ENCODE measurements around the gene OR9A4. TPM values are rescaled to one million over a fixed set of nuclear protein-coding genes. Genes with fewer than 3 reads are reported as not detected.

Gene OR9A4
- polyA plus RNA-seq = not detected
- long read RNA-seq, donor 1 = 0 reads
- long read RNA-seq, donor 2 = 0 reads
- long read RNA-seq, donor 3 = 0 reads
- long read RNA-seq, donor 4 = 0 reads
- long read RNA-seq, donor 5 = 0 reads
- long read RNA-seq, donor 6 = 0 reads
- long read RNA-seq, donor 7 = 0 reads
- long read RNA-seq, donor 8 = 0 reads
- long read RNA-seq, donor 9 = 0 reads
- long read RNA-seq, donor 10 = 0 reads
- long read RNA-seq, donor 11 = 0 reads

GRCh38 chr7:141916099-141916498, at the start of gene OR9A4:
OR9A4 (plus strand) TSS chr7:141916399; CDS start chr7:141918876, 2,477 bp downstream.
- Histone ChIP-seq H3K4me3 (ENCODE audit: low read length) (no peak within 1 kb of the TSS), H3K27me3 (ENCODE audit: control insufficient read depth, insufficient read depth, low read length) (no peaks in the 10 kb centered on the region), H3K4me1 (ENCODE audit: control insufficient read depth, insufficient read depth, low read length) (peaks cover 3% of the 10 kb centered on the region), H3K36me3 (ENCODE audit: control insufficient read depth, insufficient read depth, low read length) (no peaks in the 10 kb centered on the region), H3K27ac (ENCODE audit: low read length) (peak within 1 kb of the TSS; percentile 52), H3K9me3 (ENCODE audit: control insufficient read depth, low read depth, low read length) (no peaks in the 10 kb centered on the region)
- no CpG with 5 or more reads among the region's 3 CpGs for WGBS (ENCODE audit: insufficient coverage, low lambda C conversion rate)
- no peak for DNase-seq

- H3K27ac ChIP-seq (ENCODE audit: low read length) = no peak overlapping the region
- H3K27me3 ChIP-seq (ENCODE audit: control insufficient read depth, insufficient read depth, low read length) = no peaks in the 10 kb centered on the region
- H3K9me3 ChIP-seq (ENCODE audit: control insufficient read depth, low read depth, low read length) = no peaks in the 10 kb centered on the region
- no peak for DNase-seq
- H3K4me3 ChIP-seq (ENCODE audit: low read length) = no peak overlapping the region
- no peaks in the 10 kb centered on the region for H3K36me3 ChIP-seq (ENCODE audit: control insufficient read depth, insufficient read depth, low read length)
- no peaks in the 10 kb centered on the region for H3K4me1 ChIP-seq (ENCODE audit: control insufficient read depth, insufficient read depth, low read length)
- WGBS (ENCODE audit: insufficient coverage, low lambda C conversion rate) = 74% methylated on average over 2 of the region's 2 CpGs
Measured at GRCh38 chr7:141866974-141867373, 49.2 kb upstream of the OR9A4 start.

GRCh38 chr7:141872931-141873330, 43.3 kb upstream of the OR9A4 start:
- H3K4me1 ChIP-seq (ENCODE audit: control insufficient read depth, insufficient read depth, low read length) = no peaks in the 10 kb centered on the region
- H3K9me3 ChIP-seq (ENCODE audit: control insufficient read depth, low read depth, low read length) = no peaks in the 10 kb centered on the region
- WGBS (ENCODE audit: insufficient coverage, low lambda C conversion rate) = 100% methylated on average over 2 of the region's 3 CpGs
- no peaks in the 10 kb centered on the region for H3K36me3 ChIP-seq (ENCODE audit: control insufficient read depth, insufficient read depth, low read length)
- DNase-seq = no peak
- no peak overlapping the region for H3K4me3 ChIP-seq (ENCODE audit: low read length)
- H3K27me3 ChIP-seq (ENCODE audit: control insufficient read depth, insufficient read depth, low read length) = no peaks in the 10 kb centered on the region
- no peak overlapping the region for H3K27ac ChIP-seq (ENCODE audit: low read length)

- no CpG with 5 or more reads among the region's 3 CpGs for whole genome bisulfite sequencing (ENCODE audit: insufficient coverage, low lambda C conversion rate)
- Histone ChIP-seq H3K36me3 (ENCODE audit: control insufficient read depth, insufficient read depth, low read length) (no peaks in the 10 kb centered on the region), H3K4me1 (ENCODE audit: control insufficient read depth, insufficient read depth, low read length) (no peaks in the 10 kb centered on the region), H3K4me3 (ENCODE audit: low read length) (no peak overlapping the region), H3K27ac (ENCODE audit: low read length) (no peak overlapping the region), H3K27me3 (ENCODE audit: control insufficient read depth, insufficient read depth, low read length) (no peaks in the 10 kb centered on the region), H3K9me3 (ENCODE audit: control insufficient read depth, low read depth, low read length) (no peaks in the 10 kb centered on the region)
- DNase-seq = no peak
Measured at GRCh38 chr7:141874787-141875186, 41.4 kb upstream of the OR9A4 start.

GRCh38 chr7:141875453-141875852, 40.7 kb upstream of the OR9A4 start:
- H3K27ac ChIP-seq (ENCODE audit: low read length) = no peak overlapping the region
- H3K4me1 ChIP-seq (ENCODE audit: control insufficient read depth, insufficient read depth, low read length) = no peaks in the 10 kb centered on the region
- no peaks in the 10 kb centered on the region for H3K9me3 ChIP-seq (ENCODE audit: control insufficient read depth, low read depth, low read length)
- H3K4me3 ChIP-seq (ENCODE audit: low read length) = no peak overlapping the region
- DNase-seq = no peak
- H3K27me3 ChIP-seq (ENCODE audit: control insufficient read depth, insufficient read depth, low read length) = no peaks in the 10 kb centered on the region
- H3K36me3 ChIP-seq (ENCODE audit: control insufficient read depth, insufficient read depth, low read length) = no peaks in the 10 kb centered on the region
- WGBS (ENCODE audit: insufficient coverage, low lambda C conversion rate) = no CpG with 5 or more reads among the region's 2 CpGs

GRCh38 chr7:141876371-141876770, 39.8 kb upstream of the OR9A4 start:
- Histone ChIP-seq H3K9me3 (ENCODE audit: control insufficient read depth, low read depth, low read length) (no peaks in the 10 kb centered on the region), H3K27ac (ENCODE audit: low read length) (no peak overlapping the region), H3K27me3 (ENCODE audit: control insufficient read depth, insufficient read depth, low read length) (no peaks in the 10 kb centered on the region), H3K4me1 (ENCODE audit: control insufficient read depth, insufficient read depth, low read length) (no peaks in the 10 kb centered on the region), H3K4me3 (ENCODE audit: low read length) (no peak overlapping the region), H3K36me3 (ENCODE audit: control insufficient read depth, insufficient read depth, low read length) (no peaks in the 10 kb centered on the region)
- DNase-seq = no peak
- WGBS (ENCODE audit: insufficient coverage, low lambda C conversion rate) = no CpG with 5 or more reads among the region's 1 CpG

GRCh38 chr7:141877365-141877764, 38.8 kb upstream of the OR9A4 start:
- H3K4me3 ChIP-seq (ENCODE audit: low read length) = no peak overlapping the region
- no peaks in the 10 kb centered on the region for H3K4me1 ChIP-seq (ENCODE audit: control insufficient read depth, insufficient read depth, low read length)
- no peaks in the 10 kb centered on the region for H3K36me3 ChIP-seq (ENCODE audit: control insufficient read depth, insufficient read depth, low read length)
- WGBS (ENCODE audit: insufficient coverage, low lambda C conversion rate) = 92% methylated on average over 2 of the region's 3 CpGs
- no peak overlapping the region for H3K27ac ChIP-seq (ENCODE audit: low read length)
- no peaks in the 10 kb centered on the region for H3K9me3 ChIP-seq (ENCODE audit: control insufficient read depth, low read depth, low read length)
- DNase-seq = no peak
- H3K27me3 ChIP-seq (ENCODE audit: control insufficient read depth, insufficient read depth, low read length) = no peaks in the 10 kb centered on the region

- no peaks in the 10 kb centered on the region for H3K36me3 ChIP-seq (ENCODE audit: control insufficient read depth, insufficient read depth, low read length)
- no peak overlapping the region for H3K27ac ChIP-seq (ENCODE audit: low read length)
- H3K27me3 ChIP-seq (ENCODE audit: control insufficient read depth, insufficient read depth, low read length) = no peaks in the 10 kb centered on the region
- H3K9me3 ChIP-seq (ENCODE audit: control insufficient read depth, low read depth, low read length) = no peaks in the 10 kb centered on the region
- WGBS (ENCODE audit: insufficient coverage, low lambda C conversion rate) = no CpG with 5 or more reads among the region's 5 CpGs
- H3K4me1 ChIP-seq (ENCODE audit: control insufficient read depth, insufficient read depth, low read length) = no peaks in the 10 kb centered on the region
- DNase-seq = no peak
- no peak overlapping the region for H3K4me3 ChIP-seq (ENCODE audit: low read length)
Measured at GRCh38 chr7:141880960-141881359, 35.2 kb upstream of the OR9A4 start.

GRCh38 chr7:141884539-141885225, 31.5 kb upstream of the OR9A4 start:
- no CpG with 5 or more reads among the region's 5 CpGs for WGBS (ENCODE audit: insufficient coverage, low lambda C conversion rate)
- no peak overlapping the region for H3K27ac ChIP-seq (ENCODE audit: low read length)
- no peaks in the 10 kb centered on the region for H3K36me3 ChIP-seq (ENCODE audit: control insufficient read depth, insufficient read depth, low read length)
- H3K4me1 ChIP-seq (ENCODE audit: control insufficient read depth, insufficient read depth, low read length) = no peaks in the 10 kb centered on the region
- no peaks in the 10 kb centered on the region for H3K9me3 ChIP-seq (ENCODE audit: control insufficient read depth, low read depth, low read length)
- no peaks in the 10 kb centered on the region for H3K27me3 ChIP-seq (ENCODE audit: control insufficient read depth, insufficient read depth, low read length)
- no peak overlapping the region for H3K4me3 ChIP-seq (ENCODE audit: low read length)
- no peak for DNase-seq

- Histone ChIP-seq H3K27me3 (ENCODE audit: control insufficient read depth, insufficient read depth, low read length) (no peaks in the 10 kb centered on the region), H3K36me3 (ENCODE audit: control insufficient read depth, insufficient read depth, low read length) (no peaks in the 10 kb centered on the region), H3K9me3 (ENCODE audit: control insufficient read depth, low read depth, low read length) (no peaks in the 10 kb centered on the region), H3K27ac (ENCODE audit: low read length) (no peak overlapping the region), H3K4me3 (ENCODE audit: low read length) (no peak overlapping the region), H3K4me1 (ENCODE audit: control insufficient read depth, insufficient read depth, low read length) (no peaks in the 10 kb centered on the region)
- DNase-seq = no peak
- WGBS (ENCODE audit: insufficient coverage, low lambda C conversion rate) = no CpG with 5 or more reads among the region's 1 CpG
Measured at GRCh38 chr7:141889321-141889720, 26.9 kb upstream of the OR9A4 start.

- Histone ChIP-seq H3K4me1 (ENCODE audit: control insufficient read depth, insufficient read depth, low read length) (no peaks in the 10 kb centered on the region), H3K27me3 (ENCODE audit: control insufficient read depth, insufficient read depth, low read length) (no peaks in the 10 kb centered on the region), H3K27ac (ENCODE audit: low read length) (no peak overlapping the region), H3K4me3 (ENCODE audit: low read length) (no peak overlapping the region), H3K9me3 (ENCODE audit: control insufficient read depth, low read depth, low read length) (no peaks in the 10 kb centered on the region), H3K36me3 (ENCODE audit: control insufficient read depth, insufficient read depth, low read length) (no peaks in the 10 kb centered on the region)
- no peak for DNase-seq
- WGBS (ENCODE audit: insufficient coverage, low lambda C conversion rate) = 100% methylated on average over 1 of the region's 3 CpGs
Measured at GRCh38 chr7:141891336-141891735, 24.9 kb upstream of the OR9A4 start.

Measured in large intestine (tissue), 12 donors.